ENCODE measurements around the gene MFAP2. TPM values are rescaled to one million over a fixed set of nuclear protein-coding genes. Genes with fewer than 3 reads are reported as not detected.

The MFAP2 gene
- total and polyA plus RNA-seq, 8 donors, result 8.0 to 380 (median 282) TPM

GRCh38 chr1:17020502-17020901 lies 40.1 kb upstream of the MFAP2 start:
- intact Hi-C loops (cut with DNase I), result no loop called here
- peaks cover 7 to 82% of the 10 kb centered on the region in 2 donors for H3K36me3 ChIP-seq

GRCh38 chr1:17018849-17019248 lies 38.4 kb upstream of the MFAP2 start:
- no peaks in the 10 kb centered on the region for H3K27me3 ChIP-seq
- H3K36me3 ChIP-seq, result peaks cover 7 to 65% of the 10 kb centered on the region in 2 donors
- H3K4me3 ChIP-seq, result no peak overlapping the region
- no peak for TF ChIP-seq CTCF (IDR thresholded peaks at IDR 0.05)
- no peak overlapping the region for H3K27ac ChIP-seq
- no peaks in the 10 kb centered on the region for H3K9me3 ChIP-seq
- ATAC-seq (no peak), DNase-seq (no peak)
- peaks cover 0 to 25% of the 10 kb centered on the region in 2 donors for H3K4me1 ChIP-seq
- intact Hi-C loops (cut with DNase I), result no loop called here

More at GRCh38 chr1:17020502-17020901, 40.1 kb upstream of the MFAP2 start:
- Histone ChIP-seq H3K27ac (no peak overlapping the region), H3K4me1 (peaks cover 0 to 17% of the 10 kb centered on the region in 2 donors), H3K4me3 (no peak overlapping the region), H3K27me3 (no peaks in the 10 kb centered on the region), H3K9me3 (no peaks in the 10 kb centered on the region)
- DNase-seq (no peak), ATAC-seq (no peak)
- no peak for TF ChIP-seq CTCF (IDR thresholded peaks at IDR 0.05)

- no peak for ATAC-seq
- Histone ChIP-seq H3K27me3 (no peaks in the 10 kb centered on the region), H3K4me1 (peaks cover 0 to 27% of the 10 kb centered on the region in 2 donors), H3K36me3 (peaks cover 7 to 51% of the 10 kb centered on the region in 2 donors), H3K27ac (no peak overlapping the region), H3K9me3 (no peaks in the 10 kb centered on the region), H3K4me3 (no peak overlapping the region)
- TF ChIP-seq CTCF (IDR thresholded peaks at IDR 0.05), result no peak
- peak in 1 of 4 donors; percentile 6 for DNase-seq
- intact Hi-C loops (cut with DNase I), result no loop called here
These were observed 37.0 kb upstream of the MFAP2 start for GRCh38 chr1:17017435-17017834.

- H3K27ac ChIP-seq, result no peak overlapping the region
- intact Hi-C loops (cut with DNase I), result no loop called here
- H3K4me1 ChIP-seq, result peaks cover 0 to 34% of the 10 kb centered on the region in 2 donors
- no peak for TF ChIP-seq CTCF (IDR thresholded peaks at IDR 0.05)
- ATAC-seq (no peak), DNase-seq (no peak)
- peaks cover 7 to 40% of the 10 kb centered on the region in 2 donors for H3K36me3 ChIP-seq
- H3K27me3 ChIP-seq, result no peaks in the 10 kb centered on the region
- no peak overlapping the region for H3K4me3 ChIP-seq
- H3K9me3 ChIP-seq, result no peaks in the 10 kb centered on the region
These were observed 35.9 kb upstream of the MFAP2 start for GRCh38 chr1:17016317-17016661.

GRCh38 chr1:17014671-17015567 lies 34.5 kb upstream of the MFAP2 start:
- H3K27ac ChIP-seq, result no peak overlapping the region
- H3K27me3 ChIP-seq, result no peaks in the 10 kb centered on the region
- intact Hi-C loops (cut with DNase I), result no loop called here
- no peak for TF ChIP-seq CTCF (IDR thresholded peaks at IDR 0.05)
- peak in 1 of 4 donors; percentile 4 for DNase-seq
- no peak for ATAC-seq
- H3K4me3 ChIP-seq, result no peak overlapping the region
- H3K4me1 ChIP-seq, result peaks cover 9 to 47% of the 10 kb centered on the region in 2 donors
- H3K36me3 ChIP-seq, result peaks cover 7 to 26% of the 10 kb centered on the region in 2 donors
- H3K9me3 ChIP-seq, result no peaks in the 10 kb centered on the region
